ENCODE measurements around the gene STIM2.
"Not testable (repeated sequence)": the region's sequence is repeated elsewhere in the genome, so short reads cannot be mapped to it uniquely, and the experiment has no call there.

The STIM2 gene

GRCh38 chr4:26891867-26892266, 31.2 kb downstream of the STIM2 start:
- Mint-ChIP-seq H3K4me1 (ENCODE audit: low read depth) (peaks cover 82% of the 10 kb centered on the region), H3K27me3 (no peaks in the 10 kb centered on the region), H3K36me3 (ENCODE audit: low read depth) (peaks cover 45% of the 10 kb centered on the region), H3K27ac (peak overlapping the region; percentile 53), H3K9me3 (peaks cover 12% of the 10 kb centered on the region), H3K4me3 (no peak overlapping the region)
- DNase-seq: no peak

- Mint-ChIP-seq H3K4me1 (ENCODE audit: low read depth) (peaks cover 81% of the 10 kb centered on the region), H3K36me3 (ENCODE audit: low read depth) (peaks cover 47% of the 10 kb centered on the region), H3K27ac (peak overlapping the region; percentile 12)
Observed at GRCh38 chr4:26892480-26893150, 32.0 kb downstream of the STIM2 start.

GRCh38 chr4:26893491-26893890, 32.9 kb downstream of the STIM2 start:
- H3K27me3 Mint-ChIP-seq: no peaks in the 10 kb centered on the region
- peaks cover 12% of the 10 kb centered on the region for H3K9me3 Mint-ChIP-seq
- no peak for DNase-seq
- peak overlapping the region; percentile 1 for H3K27ac Mint-ChIP-seq
- peaks cover 80% of the 10 kb centered on the region for H3K4me1 Mint-ChIP-seq (ENCODE audit: low read depth)
- H3K4me3 Mint-ChIP-seq: no peak overlapping the region
- peaks cover 46% of the 10 kb centered on the region for H3K36me3 Mint-ChIP-seq (ENCODE audit: low read depth)

More at GRCh38 chr4:26892480-26893150, 32.0 kb downstream of the STIM2 start:
- no peak for DNase-seq
- no peak overlapping the region for H3K4me3 Mint-ChIP-seq
- peaks cover 12% of the 10 kb centered on the region for H3K9me3 Mint-ChIP-seq
- H3K27me3 Mint-ChIP-seq: no peaks in the 10 kb centered on the region

- H3K27me3 Mint-ChIP-seq, H3K4me3 Mint-ChIP-seq, DNase-seq, H3K27ac Mint-ChIP-seq: not testable (repeated sequence)
- Mint-ChIP-seq H3K4me1 (ENCODE audit: low read depth) (peaks cover 76% of the 10 kb centered on the region), H3K36me3 (ENCODE audit: low read depth) (peaks cover 40% of the 10 kb centered on the region), H3K9me3 (peaks cover 12% of the 10 kb centered on the region)
Observed at GRCh38 chr4:26894881-26895280, 34.2 kb downstream of the STIM2 start.

GRCh38 chr4:26896636-26897035, 36.0 kb downstream of the STIM2 start:
- H3K4me3 Mint-ChIP-seq: no peak overlapping the region
- peaks cover 74% of the 10 kb centered on the region for H3K4me1 Mint-ChIP-seq (ENCODE audit: low read depth)
- peaks cover 6% of the 10 kb centered on the region for H3K9me3 Mint-ChIP-seq
- H3K27me3 Mint-ChIP-seq: no peaks in the 10 kb centered on the region
- no peak for DNase-seq
- H3K27ac Mint-ChIP-seq: no peak overlapping the region
- H3K36me3 Mint-ChIP-seq (ENCODE audit: low read depth): peaks cover 30% of the 10 kb centered on the region

- no peak overlapping the region for H3K27ac Mint-ChIP-seq
- no peaks in the 10 kb centered on the region for H3K9me3 Mint-ChIP-seq
- H3K4me1 Mint-ChIP-seq (ENCODE audit: low read depth): peaks cover 76% of the 10 kb centered on the region
- peaks cover 21% of the 10 kb centered on the region for H3K36me3 Mint-ChIP-seq (ENCODE audit: low read depth)
- H3K27me3 Mint-ChIP-seq: no peaks in the 10 kb centered on the region
- DNase-seq: no peak
- no peak overlapping the region for H3K4me3 Mint-ChIP-seq
Observed at GRCh38 chr4:26899991-26900390, 39.4 kb downstream of the STIM2 start.

GRCh38 chr4:26900765-26901164, 40.1 kb downstream of the STIM2 start:
- DNase-seq: no peak
- Mint-ChIP-seq H3K27ac (no peak overlapping the region), H3K4me1 (ENCODE audit: low read depth) (peaks cover 75% of the 10 kb centered on the region), H3K27me3 (no peaks in the 10 kb centered on the region), H3K36me3 (ENCODE audit: low read depth) (peaks cover 15% of the 10 kb centered on the region), H3K9me3 (no peaks in the 10 kb centered on the region), H3K4me3 (no peak overlapping the region)

GRCh38 chr4:26905172-26905571, 44.5 kb downstream of the STIM2 start:
- Mint-ChIP-seq H3K4me1 (ENCODE audit: low read depth) (peaks cover 74% of the 10 kb centered on the region), H3K9me3 (no peaks in the 10 kb centered on the region), H3K27ac (peak overlapping the region; percentile 53), H3K4me3 (no peak overlapping the region), H3K36me3 (ENCODE audit: low read depth) (peaks cover 9% of the 10 kb centered on the region), H3K27me3 (no peaks in the 10 kb centered on the region)
- DNase-seq: no peak

GRCh38 chr4:26907731-26908599, 47.3 kb downstream of the STIM2 start:
- Mint-ChIP-seq H3K27me3 (no peaks in the 10 kb centered on the region), H3K4me1 (ENCODE audit: low read depth) (peaks cover 77% of the 10 kb centered on the region), H3K4me3 (no peak overlapping the region), H3K27ac (peak overlapping the region; percentile 81), H3K36me3 (ENCODE audit: low read depth) (peaks cover 5% of the 10 kb centered on the region), H3K9me3 (no peaks in the 10 kb centered on the region)
- DNase-seq: no peak

- no peak overlapping the region for H3K4me3 Mint-ChIP-seq
- DNase-seq: no peak
- H3K27me3 Mint-ChIP-seq: no peaks in the 10 kb centered on the region
- H3K4me1 Mint-ChIP-seq (ENCODE audit: low read depth): peaks cover 75% of the 10 kb centered on the region
- no peaks in the 10 kb centered on the region for H3K9me3 Mint-ChIP-seq
- no peak overlapping the region for H3K27ac Mint-ChIP-seq
- H3K36me3 Mint-ChIP-seq (ENCODE audit: low read depth): peaks cover 5% of the 10 kb centered on the region
Observed at GRCh38 chr4:26909369-26909768, 48.7 kb downstream of the STIM2 start.

- Mint-ChIP-seq H3K36me3 (ENCODE audit: low read depth) (peaks cover 5% of the 10 kb centered on the region), H3K9me3 (no peaks in the 10 kb centered on the region), H3K4me3 (no peak overlapping the region), H3K4me1 (ENCODE audit: low read depth) (peaks cover 78% of the 10 kb centered on the region), H3K27ac (no peak overlapping the region), H3K27me3 (no peaks in the 10 kb centered on the region)
- DNase-seq: no peak
Observed at GRCh38 chr4:26911254-26911653, 50.6 kb downstream of the STIM2 start.

GRCh38 chr4:26912069-26912468, 51.4 kb downstream of the STIM2 start:
- H3K4me1 Mint-ChIP-seq (ENCODE audit: low read depth): peaks cover 80% of the 10 kb centered on the region
- no peak overlapping the region for H3K4me3 Mint-ChIP-seq
- no peaks in the 10 kb centered on the region for H3K27me3 Mint-ChIP-seq
- peaks cover 5% of the 10 kb centered on the region for H3K36me3 Mint-ChIP-seq (ENCODE audit: low read depth)
- no peak for DNase-seq
- H3K27ac Mint-ChIP-seq: no peak overlapping the region
- no peaks in the 10 kb centered on the region for H3K9me3 Mint-ChIP-seq

GRCh38 chr4:26912810-26913209, 52.2 kb downstream of the STIM2 start:
- DNase-seq: no peak
- Mint-ChIP-seq H3K36me3 (ENCODE audit: low read depth) (peaks cover 5% of the 10 kb centered on the region), H3K9me3 (no peaks in the 10 kb centered on the region), H3K4me1 (ENCODE audit: low read depth) (peaks cover 77% of the 10 kb centered on the region), H3K27me3 (no peaks in the 10 kb centered on the region), H3K4me3 (no peak overlapping the region), H3K27ac (no peak overlapping the region)

- no peaks in the 10 kb centered on the region for H3K27me3 Mint-ChIP-seq
Observed at GRCh38 chr4:26916195-26916594, 55.6 kb downstream of the STIM2 start.

GRCh38 chr4:26930964-26931363, 70.3 kb downstream of the STIM2 start:
- H3K36me3 Mint-ChIP-seq (ENCODE audit: low read depth): peaks cover 15% of the 10 kb centered on the region
- H3K4me3 Mint-ChIP-seq: no peak overlapping the region
- H3K27ac Mint-ChIP-seq: no peak overlapping the region
- peaks cover 42% of the 10 kb centered on the region for H3K4me1 Mint-ChIP-seq (ENCODE audit: low read depth)
- no peaks in the 10 kb centered on the region for H3K9me3 Mint-ChIP-seq
- no peak for DNase-seq
- no peaks in the 10 kb centered on the region for H3K27me3 Mint-ChIP-seq

More at GRCh38 chr4:26916195-26916594, 55.6 kb downstream of the STIM2 start:
- H3K9me3 Mint-ChIP-seq: no peaks in the 10 kb centered on the region
- peaks cover 28% of the 10 kb centered on the region for H3K36me3 Mint-ChIP-seq (ENCODE audit: low read depth)
- H3K4me1 Mint-ChIP-seq (ENCODE audit: low read depth): peaks cover 69% of the 10 kb centered on the region
- peak overlapping the region; percentile 35 for H3K27ac Mint-ChIP-seq
- DNase-seq: no peak
- no peak overlapping the region for H3K4me3 Mint-ChIP-seq

Data from activated T-cell treated with anti-CD3 and anti-CD28 coated beads, Interleukin-2, amount 50 U/mL, for 24 hours (primary cell).